Chondrocyte (in vitro differentiated cells): ENCODE data around the gene RUNX2. TPM values are rescaled to one million over a fixed set of nuclear protein-coding genes. Genes with fewer than 3 reads are reported as not detected.

Source experiments
- DNase-seq: peaks from one replicate; pipeline ENCODE4 v3.0.0; 2021; ENCODE audit warnings: mixed read lengths, low spot score
- H3K27ac Mint-ChIP-seq: one replicate; pipeline ENCODE4 v1.8.0; 2021; ENCODE audit warnings: mild to moderate bottlenecking, moderate library complexity, mixed read lengths; ENCODE audit not compliant: unreplicated experiment
- H3K27me3 Mint-ChIP-seq: 2 replicates; pipeline ENCODE4 v1.8.0; 2021; ENCODE audit warnings: low read depth, mixed read lengths
- H3K36me3 Mint-ChIP-seq: 2 replicates; pipeline ENCODE4 v1.8.0; 2021; ENCODE audit warnings: low read depth, mixed read lengths
- H3K4me1 Mint-ChIP-seq: 2 replicates; pipeline ENCODE4 v1.8.0; 2021; ENCODE audit warnings: low read depth, mild to moderate bottlenecking, mixed read lengths
- H3K4me3 Mint-ChIP-seq: one replicate; pipeline ENCODE4 v1.8.0; 2021; ENCODE audit warnings: mild to moderate bottlenecking, moderate library complexity, mixed read lengths; ENCODE audit not compliant: unreplicated experiment
- H3K9me3 Mint-ChIP-seq: 2 replicates; pipeline ENCODE4 v1.8.0; 2021; ENCODE audit warnings: low read depth, mixed read lengths
- total RNA-seq: library from RNA; stranded (reverse); gene quantifications from 3 replicates; pipeline ENCODE4 v1.2.1, GENCODE V29; 2021
- TF ChIP-seq, protein P1 (sequence below): fragments of 200-600 bp; sonication (generic); IDR thresholded peaks from 2 replicates; pipeline ENCODE4 v1.5.0; 2021; ENCODE audit warnings: antibody characterized with exemption, mild to moderate bottlenecking, moderate library complexity

The RUNX2 gene
- total RNA-seq, 1 donor from 2014 or later: 12.2 TPM

DNA sequence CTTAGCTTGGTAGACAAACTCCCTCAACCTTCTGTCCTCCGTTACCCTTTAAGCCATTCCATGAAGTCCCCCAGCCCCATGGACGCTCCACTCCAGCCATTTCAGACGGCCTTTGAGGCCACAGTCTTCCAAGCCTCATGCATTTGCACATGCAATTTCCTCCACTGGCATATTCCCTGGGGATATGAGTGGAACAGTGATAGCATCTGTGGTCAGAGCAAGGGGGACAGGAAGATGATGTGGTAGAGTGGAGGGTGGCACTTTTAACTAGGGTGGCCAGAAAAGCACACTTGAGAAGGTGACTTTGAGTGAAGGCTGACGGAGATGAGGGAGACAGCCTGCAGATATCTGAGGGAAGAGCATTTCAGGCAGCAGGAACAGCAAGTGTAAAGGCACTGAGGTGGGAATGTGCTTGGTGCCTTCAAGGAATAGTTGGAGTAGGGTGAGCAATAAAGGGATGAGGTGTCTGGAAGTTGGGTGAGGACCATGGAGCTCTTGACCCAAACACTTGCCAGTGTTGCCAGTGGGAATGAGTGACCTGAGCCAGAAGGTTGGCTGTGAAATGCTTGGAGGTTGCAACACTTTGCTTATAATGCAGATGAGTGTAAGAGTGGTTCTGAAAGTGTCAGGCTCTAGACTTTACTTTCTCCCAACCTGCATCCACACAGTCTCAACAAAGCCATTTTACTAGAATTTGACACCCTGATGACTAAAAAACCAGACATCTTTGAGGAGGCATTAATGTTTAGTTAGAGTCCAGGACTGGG lies 325.2 kb downstream of the RUNX2 start:
- no peak for DNase-seq
- Mint-ChIP-seq H3K9me3 (peaks cover 2% of the 10 kb centered on the region), H3K4me1 (peaks cover 84% of the 10 kb centered on the region), H3K27me3 (no peaks in the 10 kb centered on the region), H3K36me3 (peaks cover 3% of the 10 kb centered on the region), H3K4me3 (no peak overlapping the region), H3K27ac (no peak overlapping the region)
- TF ChIP-seq, protein P1, sequence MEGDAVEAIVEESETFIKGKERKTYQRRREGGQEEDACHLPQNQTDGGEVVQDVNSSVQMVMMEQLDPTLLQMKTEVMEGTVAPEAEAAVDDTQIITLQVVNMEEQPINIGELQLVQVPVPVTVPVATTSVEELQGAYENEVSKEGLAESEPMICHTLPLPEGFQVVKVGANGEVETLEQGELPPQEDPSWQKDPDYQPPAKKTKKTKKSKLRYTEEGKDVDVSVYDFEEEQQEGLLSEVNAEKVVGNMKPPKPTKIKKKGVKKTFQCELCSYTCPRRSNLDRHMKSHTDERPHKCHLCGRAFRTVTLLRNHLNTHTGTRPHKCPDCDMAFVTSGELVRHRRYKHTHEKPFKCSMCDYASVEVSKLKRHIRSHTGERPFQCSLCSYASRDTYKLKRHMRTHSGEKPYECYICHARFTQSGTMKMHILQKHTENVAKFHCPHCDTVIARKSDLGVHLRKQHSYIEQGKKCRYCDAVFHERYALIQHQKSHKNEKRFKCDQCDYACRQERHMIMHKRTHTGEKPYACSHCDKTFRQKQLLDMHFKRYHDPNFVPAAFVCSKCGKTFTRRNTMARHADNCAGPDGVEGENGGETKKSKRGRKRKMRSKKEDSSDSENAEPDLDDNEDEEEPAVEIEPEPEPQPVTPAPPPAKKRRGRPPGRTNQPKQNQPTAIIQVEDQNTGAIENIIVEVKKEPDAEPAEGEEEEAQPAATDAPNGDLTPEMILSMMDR: no peak

DNA sequence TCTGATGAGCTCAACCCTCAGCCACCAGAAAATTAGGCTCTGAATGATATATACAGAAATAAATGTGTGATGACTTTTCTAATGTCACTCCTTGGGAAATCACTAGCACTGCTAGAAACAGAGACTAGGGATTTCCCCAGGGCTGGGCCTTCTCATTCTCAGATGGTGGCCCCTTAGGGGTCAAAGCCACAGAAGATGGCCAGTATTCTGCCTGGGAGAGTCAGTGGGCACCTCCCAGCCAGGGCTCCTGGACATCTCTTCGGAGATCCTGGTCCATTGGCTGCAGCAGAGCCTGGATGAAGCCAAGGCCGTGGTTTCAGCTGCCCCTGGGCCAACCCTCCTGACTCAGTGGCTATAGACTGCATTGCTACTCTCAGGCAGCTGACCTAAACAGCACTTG lies 326.5 kb downstream of the RUNX2 start:
- Mint-ChIP-seq H3K36me3 (peaks cover 3% of the 10 kb centered on the region), H3K9me3 (peaks cover 2% of the 10 kb centered on the region), H3K4me1 (peaks cover 82% of the 10 kb centered on the region), H3K4me3 (no peak overlapping the region), H3K27ac (no peak overlapping the region), H3K27me3 (no peaks in the 10 kb centered on the region)
- no peak for DNase-seq
- TF ChIP-seq, protein P1: no peak

DNA sequence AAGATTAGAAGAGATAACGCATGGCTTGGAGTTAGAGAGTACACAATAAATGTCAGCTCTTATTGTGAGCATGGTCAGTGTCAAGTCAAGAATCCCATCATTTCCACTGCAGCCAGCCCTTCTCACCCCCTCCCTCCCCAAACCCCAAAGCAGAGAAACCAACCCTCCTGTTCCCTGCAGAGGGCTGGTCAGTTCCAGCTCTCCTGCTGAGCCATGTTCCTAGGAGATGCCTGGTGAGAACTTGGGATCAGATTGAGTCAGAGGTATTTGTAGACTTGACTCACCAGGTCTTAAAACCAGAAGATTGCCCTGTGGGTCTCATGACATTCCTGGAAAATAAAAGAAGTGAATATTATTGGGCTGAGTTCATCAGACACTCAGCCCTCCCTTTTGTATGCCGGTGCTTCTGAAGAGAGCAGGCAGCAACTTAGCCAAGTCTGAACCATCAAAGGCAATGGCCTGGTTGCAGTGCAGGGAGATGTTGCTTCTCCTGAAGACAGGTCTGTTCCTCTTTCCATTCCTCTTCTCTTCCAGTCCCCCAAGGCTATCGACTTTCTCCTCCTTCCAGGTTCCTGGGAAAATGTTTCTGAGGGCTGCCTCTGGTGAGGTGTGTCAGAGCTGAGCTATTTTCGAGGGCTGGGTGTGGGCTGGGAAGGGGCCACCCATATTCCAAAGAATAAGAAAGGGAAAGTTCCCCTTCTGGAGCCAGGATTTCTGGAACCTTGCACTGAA lies 327.8 kb downstream of the RUNX2 start:
- Mint-ChIP-seq H3K4me1 (peaks cover 69% of the 10 kb centered on the region), H3K27ac (peak overlapping the region; percentile 96), H3K9me3 (peaks cover 2% of the 10 kb centered on the region), H3K27me3 (no peaks in the 10 kb centered on the region), H3K36me3 (peaks cover 3% of the 10 kb centered on the region), H3K4me3 (peak overlapping the region; percentile 15)
- no peak for DNase-seq
- TF ChIP-seq, protein P1: no peak

DNA sequence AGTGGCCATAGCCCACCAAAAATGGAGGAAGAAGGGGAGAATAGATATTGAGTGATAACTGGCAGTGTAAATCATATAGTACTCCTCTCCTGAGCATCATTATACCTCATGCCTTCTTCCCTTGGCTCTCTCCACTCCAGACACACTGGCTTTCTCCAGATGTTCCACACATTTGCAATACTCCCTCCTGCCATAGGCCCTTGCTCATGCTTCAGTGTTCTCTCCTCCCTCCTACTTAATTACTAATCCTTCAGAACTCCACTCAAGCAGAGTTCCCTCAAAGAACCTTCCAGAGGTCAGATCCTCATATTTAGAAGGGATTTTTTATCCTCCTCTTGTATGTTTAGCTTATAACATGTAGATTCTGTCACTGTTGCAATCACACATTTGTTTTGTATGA lies 329.1 kb downstream of the RUNX2 start:
- TF ChIP-seq, protein P1: no peak
- peaks cover 56% of the 10 kb centered on the region for H3K4me1 Mint-ChIP-seq
- H3K27ac Mint-ChIP-seq: peak overlapping the region; percentile 57
- peaks cover 2% of the 10 kb centered on the region for H3K9me3 Mint-ChIP-seq
- no peak overlapping the region for H3K4me3 Mint-ChIP-seq
- peaks cover 3% of the 10 kb centered on the region for H3K36me3 Mint-ChIP-seq
- no peak for DNase-seq
- H3K27me3 Mint-ChIP-seq: no peaks in the 10 kb centered on the region

DNA sequence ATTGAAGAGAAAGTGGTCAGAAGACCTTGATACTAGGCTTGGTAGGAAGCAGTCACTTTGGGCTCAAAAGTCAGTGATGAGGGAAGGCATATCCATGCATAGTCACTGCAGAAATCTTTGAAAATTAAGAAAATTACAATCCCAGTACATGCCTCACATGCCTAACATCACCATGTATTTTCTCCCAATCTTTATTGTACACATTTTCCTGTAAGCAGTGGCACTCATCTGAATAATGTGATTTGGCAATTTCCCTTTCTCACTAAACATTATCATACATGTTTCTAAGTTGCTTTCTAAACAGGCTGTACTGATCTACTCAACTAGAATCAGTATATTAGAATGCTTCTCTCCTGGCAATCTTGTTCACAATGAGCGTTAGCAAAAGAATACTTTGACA lies 330.3 kb downstream of the RUNX2 start:
- TF ChIP-seq, protein P1: no peak
- peaks cover 3% of the 10 kb centered on the region for H3K36me3 Mint-ChIP-seq
- H3K9me3 Mint-ChIP-seq: peaks cover 2% of the 10 kb centered on the region
- no peak overlapping the region for H3K4me3 Mint-ChIP-seq
- peaks cover 44% of the 10 kb centered on the region for H3K4me1 Mint-ChIP-seq
- DNase-seq: no peak
- no peak overlapping the region for H3K27ac Mint-ChIP-seq
- H3K27me3 Mint-ChIP-seq: no peaks in the 10 kb centered on the region
